ENCODE data around the gene GRID1. TPM values are rescaled to one million over a fixed set of nuclear protein-coding genes. Genes with fewer than 3 reads are reported as not detected.

Gene GRID1
- total and polyA plus RNA-seq, 9 of the 15 experiments (the other 6 are each of a cell fraction or from before 2014, with no cell fraction given): 0.01 to 7.2 (median 1.2) TPM

DNA sequence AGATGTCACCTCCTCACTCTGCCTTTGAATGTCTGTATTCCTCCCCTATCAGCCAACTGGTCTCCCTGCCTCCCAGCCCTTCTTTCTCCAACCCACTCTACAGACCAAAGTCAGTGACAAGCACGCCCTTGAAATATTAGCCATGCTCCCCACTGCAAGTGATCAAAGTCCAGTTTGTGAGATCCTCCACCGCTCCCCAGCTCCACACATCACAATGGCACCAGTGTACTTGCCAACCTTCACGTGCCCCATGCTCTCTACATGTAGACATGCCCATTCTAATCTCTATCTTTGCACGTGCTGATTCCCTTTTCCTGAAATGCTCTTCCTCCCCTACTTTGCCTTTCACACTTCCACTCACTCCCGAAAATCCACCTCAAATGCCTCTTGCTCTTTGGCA is 150.9 kb downstream of the GRID1 start:
- no peak for DNase-seq (ENCODE audit: extremely low read depth in 1 of 4, low spot score in 3 of 4)
- CTCF ChIA-PET (ENCODE audit: low intra/inter-chr PET ratio): no interaction called here
- POLR2A ChIA-PET: no interaction called here
- no TSS peak for BruUV-seq (replicated peaks)
- Histone ChIP-seq H4K20me1 (replicated peaks; ENCODE audit: control insufficient read depth, insufficient read depth, low read length) (no peaks in the 10 kb centered on the region), H3K79me2 (ENCODE audit: control insufficient read depth, insufficient read depth, low read length) (no peaks in the 10 kb centered on the region), H3K27me3 (ENCODE audit: control insufficient read depth in 2 of 2, insufficient read depth in 2 of 2, low read length in 2 of 2) (no peaks in the 10 kb centered on the region; a peak in 1 of 5 replicates), H3K9me3 (replicated peaks; ENCODE audit: control insufficient read depth, insufficient read depth, low read depth, low read length) (no peaks in the 10 kb centered on the region), H3K27ac (ENCODE audit: extremely low read depth, low read depth, low read length) (no peak overlapping the region), H3K4me3 (no peak overlapping the region), H2AFZ (ENCODE audit: low read depth, low read length) (no peak overlapping the region), H3K9ac (ENCODE audit: insufficient read depth in 1 of 2, low read depth in 2 of 2, low read length in 2 of 2) (no peak overlapping the region), H3K36me3 (ENCODE audit: control insufficient read depth, insufficient read depth, low read length) (no peaks in the 10 kb centered on the region), H3K4me1 (replicated peaks in 1 of 2; ENCODE audit: control insufficient read depth in 2 of 2, insufficient read depth in 2 of 2, low read length in 2 of 2) (no peaks in the 10 kb centered on the region), H3K9me1 (ENCODE audit: control insufficient read depth, insufficient read depth, low read length) (no peaks in the 10 kb centered on the region), H3K4me2 (ENCODE audit: insufficient read depth, low read length) (no peak overlapping the region)
- intact Hi-C loops (cut with micrococcal nuclease) (no loop called here), in situ Hi-C loops (cut with MboI) (no loop called here)
- no peak for FAIRE-seq
- 3% methylated on average over 5 of the region's 5 CpGs for WGBS (ENCODE audit: insufficient coverage, low coverage, missing lambda C conversion rate)
- no peak for TF ChIP-seq NR2C1 (IDR thresholded peaks at IDR 0.05)
- no peak for TF ChIP-seq NR2C1 (tag; IDR thresholded peaks at IDR 0.05)
- TF ChIP-seq EP300 (IDR thresholded peaks at IDR 0.05; ENCODE audit: low read length): no peak
- TF ChIP-seq GTF2E2 (tag; IDR thresholded peaks at IDR 0.05): no peak
- no peak for TF ChIP-seq ZNF561 (CRISPR knock-in tag; conservative IDR thresholded peaks at IDR 0.05)
- TF ChIP-seq ZFX (CRISPR knock-in tag; IDR thresholded peaks at IDR 0.05): no peak
- TF ChIP-seq MCM5 (IDR thresholded peaks at IDR 0.05; ENCODE audit: low read depth): no peak
- no peak for TF ChIP-seq NFXL1 (CRISPR knock-in tag; IDR thresholded peaks at IDR 0.05)
- TF ChIP-seq ZNF175 (CRISPR knock-in tag; IDR thresholded peaks at IDR 0.05; ENCODE audit: low read depth): no peak
- TF ChIP-seq ZNF384 (IDR thresholded peaks at IDR 0.05; ENCODE audit: low read depth, low read length): no peak
- no peak for TF ChIP-seq ZNF224 (CRISPR knock-in tag; IDR thresholded peaks at IDR 0.05)
- no peak for TF ChIP-seq KDM1A (IDR thresholded peaks at IDR 0.05)
- TF ChIP-seq ZBTB7A (IDR thresholded peaks at IDR 0.05; ENCODE audit: borderline replicate concordance, control insufficient read depth, low read depth, low read length): no peak
- TF ChIP-seq PYGO2 (tag; IDR thresholded peaks at IDR 0.05): no peak
- ATAC-seq: no peak
